ENCODE results near the gene RSPH3. TPM values are rescaled to one million over a fixed set of nuclear protein-coding genes. Genes with fewer than 3 reads are reported as not detected.
A peak's percentile ranks its signal among the peaks of the same experiment; 100 is the strongest.

The RSPH3 gene
- total RNA-seq, 2 experiments from 2014 or later: 0.59 to 1.1 TPM

DNA sequence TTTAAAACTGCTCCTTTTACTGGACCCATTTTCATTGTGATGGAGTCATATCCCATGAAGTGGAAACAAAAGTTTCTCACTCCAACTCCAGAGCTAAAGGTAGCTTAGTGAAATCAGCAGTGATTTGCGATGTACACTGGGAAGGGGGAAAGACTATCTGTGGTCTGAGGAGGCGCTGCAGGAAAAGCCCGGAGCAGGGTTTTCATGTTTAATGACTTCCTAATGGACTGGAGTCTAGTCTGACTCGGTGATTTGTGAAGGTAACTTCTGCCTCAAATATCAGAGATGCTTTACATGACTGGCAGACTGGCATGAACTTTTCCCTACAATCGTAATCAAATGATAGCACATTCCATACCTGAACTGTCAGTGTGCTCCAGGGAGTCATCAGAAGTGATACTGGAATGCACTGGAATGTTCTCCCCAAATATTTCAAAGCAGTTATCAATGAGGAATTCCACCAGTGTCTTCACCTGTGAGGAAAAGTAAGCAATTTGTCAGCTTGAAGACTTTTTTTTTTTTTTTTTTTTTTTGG is 37.8 kb upstream of the RSPH3 start:
- intact Hi-C loops (cut with DNase I, micrococcal nuclease): no loop called here
- Mint-ChIP-seq H3K27me3 (no peaks in the 10 kb centered on the region), H3K36me3 (ENCODE audit: low read depth) (peaks cover 86% of the 10 kb centered on the region), H3K9me3 (no peaks in the 10 kb centered on the region), H3K4me3 (peak overlapping the region; percentile 16), H3K27ac (peak overlapping the region; percentile 78), H3K4me1 (ENCODE audit: low read depth) (peaks cover 77% of the 10 kb centered on the region)
- H3K36me3 ChIP-seq (ENCODE audit: insufficient read depth, low read length): peaks cover 82% of the 10 kb centered on the region
- no peak for ATAC-seq (ENCODE audit: poor library complexity)
- no peak for DNase-seq
- ChIA-PET POLR2A (interaction anchor here (1.6 kb wide), 1 partner anchor 69 kb away, joined by 5 read pairs; no protein-coding TSS in a partner anchor), CTCF (interaction anchor here (0.5 to 3.9 kb wide), 3 partner anchors 66 to 683 kb away, joined by 3 to 20 read pairs (median 18); no protein-coding TSS in a partner anchor)
- H3K27ac ChIP-seq (ENCODE audit: low read depth in 1 of 2, low read length in 2 of 2): peak overlapping the region in 1 of 2 donors; percentile 42
- TF ChIP-seq CTCF (IDR thresholded peaks at IDR 0.05): no peak
- peaks cover 62% of the 10 kb centered on the region for H3K4me1 ChIP-seq (ENCODE audit: insufficient read depth, low read length)
- no peaks in the 10 kb centered on the region for H3K27me3 ChIP-seq (ENCODE audit: control insufficient read depth in 1 of 2, insufficient read depth in 2 of 2, low read length in 2 of 2)
- H3K9me3 ChIP-seq (ENCODE audit: control insufficient read depth in 1 of 2, insufficient read depth in 1 of 2, low read length in 2 of 2): no peaks in the 10 kb centered on the region
- H3K4me3 ChIP-seq (ENCODE audit: low read length): no peak overlapping the region

DNA sequence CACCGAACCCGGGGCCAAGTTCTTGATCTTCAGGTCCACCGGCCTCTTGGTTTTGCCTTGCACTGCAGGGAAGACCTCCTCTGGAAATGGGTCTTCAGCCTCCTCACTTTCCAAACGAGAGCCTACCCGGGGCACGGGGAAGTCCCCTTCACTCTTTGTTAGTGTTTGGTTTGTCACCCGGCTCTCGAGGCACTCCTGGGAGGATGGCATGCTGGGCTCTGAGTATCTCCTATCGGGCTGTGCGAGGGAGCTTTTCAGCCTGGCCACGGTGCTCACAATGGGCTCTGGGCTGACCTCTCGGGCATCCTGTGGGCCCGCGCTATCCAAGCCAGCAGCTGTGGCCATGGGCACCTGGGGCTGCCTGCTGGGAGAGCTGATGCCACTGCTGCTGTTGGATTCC is 36.7 kb upstream of the RSPH3 start:
- peak in 1 of 14 experiments; percentile 49 for DNase-seq
- peak overlapping the region; percentile 78 for H3K27ac Mint-ChIP-seq
- Histone ChIP-seq H3K4me1 (ENCODE audit: insufficient read depth, low read length) (peaks cover 56% of the 10 kb centered on the region), H3K9me3 (ENCODE audit: control insufficient read depth in 1 of 2, insufficient read depth in 1 of 2, low read length in 2 of 2) (no peaks in the 10 kb centered on the region), H3K36me3 (ENCODE audit: insufficient read depth, low read length) (peaks cover 72% of the 10 kb centered on the region), H3K27me3 (ENCODE audit: control insufficient read depth in 1 of 2, insufficient read depth in 2 of 2, low read length in 2 of 2) (no peaks in the 10 kb centered on the region), H3K4me3 (ENCODE audit: low read length) (no peak overlapping the region), H3K27ac (ENCODE audit: low read depth in 1 of 2, low read length in 2 of 2) (peak overlapping the region in 1 of 2 donors; percentile 48)
- H3K4me3 Mint-ChIP-seq: peak overlapping the region; percentile 38
- H3K27me3 Mint-ChIP-seq: no peaks in the 10 kb centered on the region
- POLR2A ChIA-PET: interaction anchor here (1.1 to 5.2 kb wide), 5 partner anchors 19 to 70 kb away, joined by 3 to 21 read pairs (median 5); no protein-coding TSS in a partner anchor
- peak; percentile 16 for ATAC-seq (ENCODE audit: poor library complexity)
- intact Hi-C loops (cut with DNase I, micrococcal nuclease): no loop called here
- peaks cover 72% of the 10 kb centered on the region for H3K4me1 Mint-ChIP-seq (ENCODE audit: low read depth)
- TF ChIP-seq CTCF (IDR thresholded peaks at IDR 0.05): no peak
- CTCF ChIA-PET: interaction anchor here (1.1 to 3.9 kb wide), 3 partner anchors 67 to 98 kb away, joined by 4 to 18 read pairs (median 4); no protein-coding TSS in a partner anchor
- H3K9me3 Mint-ChIP-seq: no peaks in the 10 kb centered on the region
- H3K36me3 Mint-ChIP-seq (ENCODE audit: low read depth): peaks cover 75% of the 10 kb centered on the region

DNA sequence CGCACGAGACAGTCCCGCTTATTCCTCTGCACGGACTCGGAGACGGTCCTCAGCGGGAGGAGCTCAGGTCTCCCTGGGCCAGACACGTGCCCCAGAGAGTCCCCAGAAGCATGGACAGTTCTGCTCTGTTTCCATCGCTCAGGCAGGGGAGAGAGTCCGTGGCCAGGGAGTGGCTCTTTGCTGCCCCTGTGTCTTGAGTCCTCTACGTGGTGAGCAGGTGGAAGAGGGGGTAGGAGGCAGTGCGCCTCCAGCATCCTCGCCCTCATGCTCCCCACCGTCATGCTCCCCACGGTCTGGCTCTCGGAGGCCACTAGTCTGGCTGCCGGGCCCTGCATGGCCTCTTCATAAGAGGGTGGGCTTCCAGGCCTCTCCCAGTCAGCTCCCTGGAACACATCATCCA is 35.9 kb upstream of the RSPH3 start:
- peak overlapping the region; percentile 77 for H3K27ac Mint-ChIP-seq
- TF ChIP-seq CTCF (IDR thresholded peaks at IDR 0.05): no peak
- H3K4me1 ChIP-seq (ENCODE audit: insufficient read depth, low read length): peaks cover 48% of the 10 kb centered on the region

More for the DNA sequence above, 35.9 kb upstream of the RSPH3 start:
- ChIA-PET POLR2A (interaction anchor here (1.1 to 5.2 kb wide), 5 partner anchors 18 to 71 kb away, joined by 3 to 21 read pairs (median 5); no protein-coding TSS in a partner anchor), CTCF (interaction anchor here (1.1 to 1.6 kb wide), 2 partner anchors 17 to 99 kb away, joined by 3 to 4 read pairs; no protein-coding TSS in a partner anchor)
- Mint-ChIP-seq H3K9me3 (no peaks in the 10 kb centered on the region), H3K27me3 (no peaks in the 10 kb centered on the region), H3K4me3 (peak overlapping the region; percentile 44), H3K4me1 (ENCODE audit: low read depth) (peaks cover 64% of the 10 kb centered on the region), H3K36me3 (ENCODE audit: low read depth) (peaks cover 67% of the 10 kb centered on the region)
- intact Hi-C loops (cut with DNase I, micrococcal nuclease): no loop called here
- Histone ChIP-seq H3K27ac (ENCODE audit: low read depth in 1 of 2, low read length in 2 of 2) (peak overlapping the region in 1 of 2 donors; percentile 30), H3K27me3 (ENCODE audit: control insufficient read depth in 1 of 2, insufficient read depth in 2 of 2, low read length in 2 of 2) (no peaks in the 10 kb centered on the region), H3K36me3 (ENCODE audit: insufficient read depth, low read length) (peaks cover 64% of the 10 kb centered on the region), H3K4me3 (ENCODE audit: low read length) (no peak overlapping the region), H3K9me3 (ENCODE audit: control insufficient read depth in 1 of 2, insufficient read depth in 1 of 2, low read length in 2 of 2) (no peaks in the 10 kb centered on the region)
- DNase-seq (no peak), ATAC-seq (ENCODE audit: poor library complexity) (no peak)
